HUDEP-2 (cell line): ENCODE results near the gene NUP37.
A peak's percentile ranks its signal among the peaks of the same experiment; 100 is the strongest.
"Not testable (repeated sequence)": the region's sequence is repeated elsewhere in the genome, so short reads cannot be mapped to it uniquely, and the experiment has no call there.

Experiments
- DNase-seq, 76 experiments: peaks; one replicate each; lab custom pipeline; 2025; ENCODE audit not compliant: unreplicated experiment in 76 of 76; lab: John Stamatoyannopoulos, UW

NUP37 gene, protein sequence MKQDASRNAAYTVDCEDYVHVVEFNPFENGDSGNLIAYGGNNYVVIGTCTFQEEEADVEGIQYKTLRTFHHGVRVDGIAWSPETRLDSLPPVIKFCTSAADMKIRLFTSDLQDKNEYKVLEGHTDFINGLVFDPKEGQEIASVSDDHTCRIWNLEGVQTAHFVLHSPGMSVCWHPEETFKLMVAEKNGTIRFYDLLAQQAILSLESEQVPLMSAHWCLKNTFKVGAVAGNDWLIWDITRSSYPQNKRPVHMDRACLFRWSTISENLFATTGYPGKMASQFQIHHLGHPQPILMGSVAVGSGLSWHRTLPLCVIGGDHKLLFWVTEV

DNA sequence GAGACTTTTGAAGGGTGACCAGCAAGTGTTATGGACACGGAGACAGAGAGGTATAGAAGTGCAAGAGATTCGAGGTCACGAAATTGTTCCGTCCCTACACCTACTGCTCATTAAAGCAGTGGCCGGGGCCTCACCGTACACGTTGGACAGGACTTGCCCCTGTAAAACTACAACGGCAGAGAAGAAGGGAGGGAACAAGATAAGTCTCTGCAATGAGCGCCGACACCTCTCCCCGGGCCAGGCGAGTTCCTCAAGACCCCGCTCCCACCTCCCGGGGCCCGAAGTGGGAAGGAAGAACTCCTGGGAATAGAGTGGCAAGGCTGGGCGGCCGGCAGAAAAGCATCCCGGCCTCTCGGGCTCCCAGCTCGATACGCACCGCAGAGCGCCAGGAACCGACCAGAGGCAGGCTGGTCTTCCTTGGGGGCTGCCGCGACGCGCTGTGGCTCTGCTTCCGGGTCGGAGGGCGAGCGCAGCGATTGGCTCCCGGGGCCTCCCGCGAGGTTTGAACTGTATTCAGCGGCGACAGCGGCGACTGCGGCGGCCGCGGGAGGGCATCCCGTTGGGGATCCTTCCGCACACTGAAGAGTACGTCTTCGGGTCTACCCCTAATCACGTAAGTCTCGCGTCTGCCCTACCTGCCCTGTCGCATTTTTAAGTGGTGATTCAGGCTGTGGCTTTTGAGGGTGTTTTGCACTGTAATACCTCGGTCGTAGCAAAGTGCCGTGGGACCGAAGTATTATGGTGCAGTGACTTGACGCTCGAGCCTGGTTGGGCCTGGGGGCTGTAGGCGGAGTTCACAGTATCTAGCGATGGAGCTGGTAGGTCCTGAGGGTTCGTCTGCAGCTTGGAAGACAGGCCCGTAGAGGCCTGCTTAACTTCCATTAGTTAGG lies at the start of gene NUP37, which contains the start of gene PARPBP:
Gene NUP37, minus strand, starts transcription at position 441 of the 890 bp plus-strand sequence. CDS start 1,596 bp downstream, outside the sequence.
Gene PARPBP, plus strand, starts transcription at position 510 of the 890 bp plus-strand sequence. CDS start 3,706 bp downstream, outside the sequence.
- DNase-seq: peak in 75 of 76 experiments; percentile 40 to 93 (median 82)

DNA sequence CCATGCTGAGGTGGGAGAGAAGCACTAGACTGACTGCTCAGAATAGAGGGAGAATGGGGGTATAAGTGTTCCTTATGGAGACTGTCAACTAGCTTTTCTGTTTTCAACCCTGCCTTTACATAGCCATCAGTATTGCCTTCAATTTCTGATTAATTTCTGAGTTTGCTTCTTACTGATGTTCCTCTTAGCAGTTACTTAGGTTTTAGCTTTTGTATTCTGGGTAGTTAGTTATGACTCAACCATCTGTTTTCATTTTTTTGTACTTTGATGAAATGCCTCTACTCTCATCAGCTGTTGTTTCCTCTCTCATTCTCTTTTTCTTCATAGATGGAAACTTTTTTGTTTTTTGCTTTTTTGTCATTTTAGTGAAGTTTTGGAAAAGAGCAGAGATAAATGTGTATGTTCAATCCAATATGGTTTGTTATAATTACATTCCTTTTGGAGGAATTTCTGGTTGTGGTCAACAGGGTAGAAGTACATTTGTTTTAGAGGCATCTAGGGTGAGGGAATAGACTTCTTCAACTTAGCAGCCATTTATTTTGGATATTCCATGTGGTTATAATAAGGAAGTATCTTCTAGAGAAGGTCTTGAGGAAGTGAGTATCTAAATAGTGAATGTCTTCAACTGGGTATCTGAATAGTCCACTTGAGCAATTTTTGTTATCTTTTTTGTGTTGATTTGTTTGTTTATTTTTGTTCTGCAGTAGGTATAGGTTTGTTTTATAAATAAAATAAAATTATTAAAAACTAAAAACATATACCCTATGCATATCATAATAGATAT lies 48.1 kb upstream of the NUP37 start:
- DNase-seq: no peak

DNA sequence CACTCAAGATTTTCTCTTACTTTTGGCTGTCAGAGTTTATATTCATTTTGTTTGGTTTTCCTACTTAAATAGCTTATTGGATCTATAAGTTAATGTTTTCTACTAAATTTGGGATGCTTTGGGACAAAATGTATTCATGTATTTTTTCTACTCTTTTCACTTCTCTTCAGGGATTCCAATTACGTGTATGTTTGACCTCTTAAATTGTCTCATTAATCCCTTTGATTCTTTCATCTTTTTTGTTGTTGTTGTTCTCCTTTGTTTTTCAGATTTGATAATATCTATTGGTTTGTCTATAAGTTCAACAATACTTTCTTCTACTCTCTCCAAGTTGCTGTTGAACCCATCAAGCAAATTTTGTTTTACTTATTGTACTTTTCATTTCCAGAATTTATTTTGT lies 43.5 kb upstream of the NUP37 start:
- DNase-seq: no peak

DNA sequence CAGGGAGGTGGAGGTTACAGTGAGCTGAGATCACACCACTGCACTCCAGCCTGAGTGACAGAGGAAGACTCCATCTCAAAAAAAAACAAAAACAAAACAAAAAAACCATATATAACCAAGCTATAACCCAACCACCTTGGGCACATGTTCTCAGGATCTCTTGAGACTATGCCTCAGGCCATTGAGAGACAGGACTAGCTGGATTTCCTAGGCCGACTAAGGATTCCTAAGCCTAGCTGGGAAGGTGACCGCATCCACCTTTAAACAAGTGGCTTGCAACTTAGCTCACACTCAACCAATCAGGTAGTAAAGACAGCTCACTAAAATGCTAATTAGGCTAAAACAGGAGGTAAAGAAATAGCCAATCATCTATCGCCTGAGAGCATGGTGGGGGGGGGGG lies 35.3 kb upstream of the NUP37 start:
- DNase-seq: not testable (repeated sequence)

DNA sequence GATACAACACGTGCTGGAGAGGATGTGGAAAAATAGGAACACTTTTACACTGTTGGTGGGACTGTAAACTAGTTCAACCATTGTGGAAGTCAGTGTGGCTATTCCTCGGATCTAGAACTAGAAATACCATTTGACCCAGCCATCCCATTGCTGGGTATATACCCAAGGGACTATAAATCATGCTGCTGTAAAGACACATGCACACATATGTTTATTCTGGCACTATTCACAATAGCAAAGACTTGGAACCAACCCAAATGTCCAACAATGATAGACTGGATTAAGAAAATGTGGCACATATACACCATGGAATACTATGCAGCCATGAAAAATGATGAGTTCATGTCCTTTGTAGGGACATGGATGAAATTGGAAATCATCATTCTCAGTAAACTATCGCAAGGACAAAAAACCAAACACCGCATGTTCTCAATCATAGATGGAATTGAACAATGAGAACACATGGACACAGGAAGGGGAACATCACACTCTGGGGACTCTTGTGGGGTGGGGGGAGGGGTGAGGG lies 27.2 kb upstream of the NUP37 start:
- not testable (repeated sequence) for DNase-seq

DNA sequence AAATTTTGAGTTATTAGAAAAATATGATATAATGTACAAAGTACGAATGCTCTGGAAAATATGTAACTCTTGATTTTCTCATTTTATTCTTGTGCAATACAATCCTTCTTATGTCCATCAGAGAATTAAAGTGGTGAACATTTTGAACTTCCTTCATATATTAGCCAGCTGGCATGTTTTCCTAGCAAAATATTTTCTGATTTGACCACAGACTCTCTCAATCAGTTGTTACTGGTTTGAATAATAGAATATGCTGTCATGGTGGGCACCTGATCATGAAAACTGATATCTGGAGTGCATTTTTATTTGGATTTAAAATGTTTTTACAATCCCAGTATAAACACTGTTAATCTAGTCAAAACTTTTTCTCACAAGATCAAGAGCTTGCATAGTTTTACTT lies 24.3 kb upstream of the NUP37 start:
- DNase-seq: no peak

DNA sequence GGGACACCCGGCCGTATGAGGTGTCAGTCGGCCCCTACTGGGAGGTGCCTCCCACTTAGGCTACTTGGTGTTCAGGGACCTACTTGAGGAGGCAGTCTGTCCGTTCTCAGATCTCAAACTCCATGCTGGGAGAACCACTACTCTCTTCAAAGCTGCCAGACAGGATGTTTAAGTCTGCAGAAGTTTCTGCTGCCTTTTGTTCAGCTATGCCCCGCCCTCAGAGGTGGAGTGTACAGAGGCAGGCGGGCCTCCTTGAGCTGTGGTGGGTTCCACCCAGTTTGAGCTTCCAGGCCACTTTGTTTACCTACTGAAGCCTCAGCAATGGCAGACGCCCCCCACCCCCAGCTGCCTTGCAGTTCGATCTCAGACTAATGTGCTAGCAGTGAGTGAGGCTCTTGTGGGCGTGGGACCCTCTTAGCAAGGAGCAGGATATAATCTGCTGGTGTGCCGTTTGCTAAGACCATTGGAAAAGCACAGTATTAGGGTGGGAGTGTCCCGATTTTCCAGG lies 23.0 kb upstream of the NUP37 start:
- not testable (repeated sequence) for DNase-seq

DNA sequence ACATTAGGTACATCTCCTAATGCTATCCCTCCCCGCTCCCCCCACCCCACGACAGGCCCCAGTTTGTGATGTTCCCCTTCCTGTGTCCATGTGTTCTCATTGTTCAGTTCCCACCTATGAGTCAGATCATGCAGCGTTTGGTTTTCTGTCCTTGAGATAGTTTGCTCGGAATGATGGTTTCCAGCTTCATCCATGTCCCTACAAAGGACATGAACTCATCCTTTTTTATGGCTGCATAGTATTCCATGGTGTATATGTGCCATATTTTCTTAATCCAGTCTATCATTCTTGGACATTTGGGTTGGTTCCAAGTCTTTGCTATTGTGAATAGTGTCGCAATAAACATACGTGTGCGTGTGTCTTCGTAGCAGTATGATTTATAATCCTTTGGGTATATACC lies 17.7 kb upstream of the NUP37 start:
- DNase-seq: not testable (repeated sequence)

DNA sequence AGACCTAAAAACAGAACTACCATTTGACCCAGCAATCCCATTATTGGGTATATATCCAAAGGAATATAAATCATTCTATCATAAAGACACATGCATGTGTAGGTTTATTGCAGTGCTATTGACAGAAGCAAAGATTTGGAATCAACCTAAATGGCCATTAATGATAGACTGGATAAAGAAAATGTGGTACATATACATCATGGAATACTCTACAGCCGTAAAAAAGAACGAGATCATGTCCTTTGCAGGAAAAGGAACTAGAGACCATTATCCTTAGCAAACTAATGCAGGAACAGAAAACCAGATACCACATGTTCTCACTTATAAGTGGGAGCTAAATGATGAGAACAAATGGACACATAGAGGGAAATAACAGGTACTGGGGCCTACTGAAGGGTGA lies 11.5 kb upstream of the NUP37 start:
- DNase-seq: not testable (repeated sequence)

DNA sequence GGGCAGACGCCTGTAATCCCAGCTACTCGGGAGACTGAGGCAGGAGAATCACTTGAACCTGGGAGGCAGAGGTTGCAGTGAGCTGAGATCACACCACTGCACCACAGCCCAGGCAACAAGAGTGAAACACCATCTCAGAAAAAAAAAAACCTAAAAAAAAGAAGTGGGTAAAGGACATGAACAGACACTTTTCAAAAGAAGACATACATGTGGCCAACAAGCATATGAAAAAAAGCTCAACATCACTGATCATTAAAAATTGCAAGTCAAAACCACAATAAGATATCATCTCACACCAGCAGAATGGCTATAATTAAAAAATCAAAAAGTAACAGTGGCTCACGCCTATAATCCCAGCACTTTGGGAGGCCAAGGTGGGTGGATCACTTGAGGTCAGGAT lies 10.8 kb upstream of the NUP37 start:
- not testable (repeated sequence) for DNase-seq

DNA sequence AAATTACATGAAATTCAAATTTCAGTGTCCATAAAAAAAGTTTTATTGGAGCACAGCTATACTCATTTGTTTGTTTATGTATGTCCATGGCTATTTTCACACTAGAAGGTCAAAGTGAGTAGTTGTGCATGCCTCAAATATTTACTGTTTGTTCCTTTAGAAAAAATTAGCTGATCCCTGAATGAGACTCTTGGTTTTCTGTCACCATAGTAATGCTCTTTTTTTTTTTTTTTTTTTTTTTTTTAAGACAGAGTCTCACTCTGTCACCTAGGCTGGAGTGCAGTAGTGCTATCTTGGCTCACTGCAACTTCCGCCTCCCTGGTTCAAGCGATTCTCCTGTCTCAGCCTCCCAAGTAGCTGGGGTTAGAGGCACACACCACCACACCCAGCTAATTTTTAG lies 1.4 kb upstream of the NUP37 start:
- DNase-seq: peak in 11 of 76 experiments; percentile 1 to 28 (median 7)

DNA sequence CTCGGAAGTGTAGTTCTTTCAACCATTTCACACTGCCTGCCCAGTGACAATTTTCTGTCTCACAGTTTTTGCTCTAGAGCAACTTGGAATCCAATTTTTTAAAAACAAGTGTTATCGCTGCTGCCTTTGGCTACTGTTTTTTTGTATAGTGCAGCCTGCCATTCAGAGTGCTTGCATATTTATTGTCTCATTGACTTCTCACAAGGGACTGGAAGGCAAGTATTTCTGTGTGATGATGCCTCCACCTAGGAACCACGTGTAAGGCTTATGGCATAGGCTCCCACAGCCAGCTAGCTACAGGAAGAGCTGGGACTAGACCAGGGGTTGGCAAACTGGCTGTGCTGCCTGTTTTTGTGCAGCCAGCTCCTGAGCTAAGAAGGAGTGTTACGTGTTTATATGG lies 972 bp upstream of the NUP37 start:
- peak in 46 of 76 experiments; percentile 2 to 53 (median 20) for DNase-seq

DNA sequence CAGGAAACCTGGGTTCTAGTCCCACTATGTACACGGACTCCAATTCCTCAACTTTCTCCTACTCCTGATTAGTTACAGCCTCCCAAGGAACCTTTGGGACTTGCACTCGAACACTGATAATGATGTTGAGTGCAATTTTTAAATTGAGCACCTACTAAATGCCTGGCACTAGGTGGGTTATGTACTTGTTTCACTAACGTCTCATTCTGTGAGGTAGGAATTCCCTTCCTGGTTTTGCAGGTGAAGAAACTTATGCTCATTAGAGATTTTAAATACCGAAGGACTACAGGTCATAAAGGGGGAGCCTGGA lies 605 bp upstream of the NUP37 start:
- DNase-seq: peak in 2 of 76 experiments; percentile 30 to 54

DNA sequence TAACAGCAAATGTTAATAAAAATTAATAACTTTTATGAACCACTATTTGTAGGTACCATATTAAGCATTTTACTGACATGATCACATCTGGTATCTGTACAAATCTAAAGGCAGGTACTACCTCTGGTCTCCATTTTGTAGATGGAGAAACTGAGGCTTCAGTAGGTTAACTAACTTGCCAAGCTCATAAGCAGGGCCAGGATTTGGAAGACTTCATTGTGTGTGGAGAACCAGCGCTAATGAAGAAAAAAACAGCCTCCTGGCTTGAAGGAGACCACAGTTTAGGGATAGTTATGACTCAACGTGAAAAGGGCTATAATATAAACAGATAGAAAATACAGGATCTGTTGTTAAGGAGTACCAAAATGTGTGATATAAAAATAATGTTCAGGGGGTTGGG lies 1.0 kb downstream of the NUP37 start:
- no peak for DNase-seq

DNA sequence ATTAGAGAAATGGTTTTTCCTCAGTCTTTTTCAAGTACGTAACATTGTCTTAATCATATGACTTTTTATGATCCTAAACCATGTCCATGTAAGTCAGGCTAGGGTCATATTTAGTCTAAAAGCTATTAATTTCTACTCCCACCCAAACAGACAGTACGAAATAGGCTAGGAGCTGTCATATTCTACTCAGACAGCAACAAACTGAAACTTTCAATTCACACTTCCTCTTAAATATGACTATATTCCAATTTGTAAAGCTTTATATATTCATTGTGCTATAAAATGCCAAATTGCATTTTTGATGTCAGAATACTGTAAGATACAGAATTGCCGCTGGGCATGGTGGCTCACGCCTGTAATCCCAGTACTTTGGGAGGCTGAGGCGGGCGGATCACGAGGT lies 3.5 kb downstream of the NUP37 start:
- DNase-seq: no peak

DNA sequence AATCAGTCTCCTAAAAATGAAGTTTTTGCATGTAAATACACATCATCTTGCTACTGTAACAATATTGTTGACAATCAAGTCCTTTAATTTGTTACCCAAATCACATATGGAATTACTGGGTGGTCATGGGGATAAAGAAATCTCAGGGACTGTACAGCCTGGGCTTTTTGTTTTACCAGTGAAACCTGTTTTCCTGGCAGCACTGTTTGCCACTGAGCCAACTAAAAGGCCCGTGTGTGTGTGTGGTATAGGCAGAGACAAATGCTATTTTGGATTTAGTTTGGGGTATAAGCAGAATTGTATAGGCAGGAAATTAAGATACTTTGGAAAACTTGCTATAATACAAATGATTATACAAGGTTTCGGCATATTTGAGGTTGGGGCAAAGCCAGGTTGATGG lies 5.7 kb downstream of the NUP37 start:
- no peak for DNase-seq

DNA sequence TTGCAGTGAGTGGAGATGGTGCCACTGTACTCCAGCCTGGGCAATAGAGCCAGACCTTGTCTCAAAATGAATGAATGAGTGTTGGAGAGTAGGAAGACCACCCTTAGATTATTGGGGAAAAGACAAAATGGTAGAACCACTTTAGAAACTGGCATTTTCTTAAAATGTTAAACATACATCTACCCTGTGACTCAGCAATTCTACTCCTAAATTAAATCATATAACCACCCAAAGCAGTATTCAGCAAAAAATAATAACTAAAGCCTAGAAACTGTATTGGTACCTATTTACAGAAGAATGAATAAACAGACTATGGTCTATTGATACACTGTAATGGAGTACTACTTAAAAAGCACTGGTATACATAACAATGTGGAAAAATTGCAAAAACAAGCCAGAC lies 9.1 kb downstream of the NUP37 start:
- no peak for DNase-seq

DNA sequence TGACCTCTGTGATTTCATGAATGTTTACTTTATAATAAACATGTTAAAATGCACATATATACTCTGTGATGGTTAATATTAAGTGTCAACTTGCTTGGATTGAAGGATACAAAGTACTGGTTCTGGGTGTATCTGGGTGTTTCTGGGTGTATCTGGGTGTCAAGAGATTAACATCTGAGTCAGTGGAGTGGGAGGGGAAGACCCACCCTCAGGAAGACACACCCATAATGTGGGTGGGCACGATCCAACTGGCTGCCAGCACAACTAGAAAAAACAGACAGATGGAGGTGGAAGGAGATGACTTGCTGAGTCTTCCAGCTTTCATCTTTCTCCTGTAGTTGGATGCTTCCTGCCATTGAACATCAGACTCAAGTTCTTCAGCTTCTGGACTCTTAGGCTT lies 11.9 kb downstream of the NUP37 start:
- DNase-seq: peak in 58 of 76 experiments; percentile 1 to 81 (median 26)

DNA sequence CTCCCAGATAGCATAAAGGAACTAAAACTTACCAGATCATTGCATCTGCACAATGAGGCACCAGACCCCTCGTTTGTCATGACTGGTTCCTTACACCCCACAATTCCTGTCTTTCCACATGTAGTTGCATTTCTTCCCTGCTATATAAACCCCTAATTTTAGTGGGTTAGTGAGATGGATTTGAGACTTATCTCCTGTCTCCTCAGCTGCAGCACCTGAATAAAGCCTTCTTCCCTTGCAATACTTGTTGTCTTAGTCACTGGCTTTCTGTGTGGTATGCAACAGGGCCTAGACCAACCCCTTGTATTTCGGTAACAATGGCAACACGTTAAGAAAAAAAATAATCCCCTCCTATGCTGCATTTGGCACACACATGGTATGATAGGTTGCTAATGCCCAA lies 13.0 kb downstream of the NUP37 start:
- no peak for DNase-seq

DNA sequence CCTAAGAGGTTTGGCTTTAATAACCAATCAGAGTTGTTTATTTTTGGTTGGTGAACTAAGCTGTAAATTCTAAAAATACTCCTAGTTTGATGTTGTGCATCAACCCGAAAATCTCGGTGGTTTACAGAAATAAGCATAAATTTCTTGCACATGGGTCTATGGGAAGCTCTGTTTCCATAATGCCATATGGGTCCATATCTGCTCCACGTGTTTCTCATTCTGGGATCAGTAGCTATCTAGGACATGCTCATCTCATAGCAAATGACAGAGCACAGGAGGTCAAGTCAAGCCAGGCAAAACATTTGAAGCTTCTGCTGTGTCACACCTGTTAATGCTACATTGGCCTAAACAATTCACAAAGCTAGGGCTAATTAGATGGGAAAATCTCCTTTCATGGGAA lies 23.1 kb downstream of the NUP37 start:
- DNase-seq: no peak
